CD14-positive monocyte (primary cell): ENCODE results near the gene SGO2. TPM values are rescaled to one million over a fixed set of nuclear protein-coding genes. Genes with fewer than 3 reads are reported as not detected.

Experiments
- DNase-seq, 3 donors: peaks; one replicate each; pipeline ENCODE4 v3.0.0-alpha.2; 2011 to 2022
- H2AFZ ChIP-seq: 2 replicates; pipeline ENCODE4 v1.6.0; 2012; ENCODE audit warnings: mild to moderate bottlenecking, low read depth, low read length, inconsistent platforms; ENCODE audit not compliant: insufficient read depth, poor library complexity, severe bottlenecking
- H3K27ac ChIP-seq, 2 donors: 1 replicate in 1 of 2; 2 replicates in 1 of 2; pipeline ENCODE4 v1.5.1; 2012 to 2013; ENCODE audit warnings: low read length in 2 of 2, control low read depth in 1 of 2, inconsistent platforms in 1 of 2, low read depth in 1 of 2, mild to moderate bottlenecking in 1 of 2
- H3K27me3 ChIP-seq, 2 donors: one replicate each; pipeline versions ENCODE4 v1.6.0 to v1.6.1; 2011 to 2013; ENCODE audit warnings: low read length in 2 of 2; ENCODE audit not compliant: control insufficient read depth in 2 of 2, insufficient read depth in 2 of 2
- H3K36me3 ChIP-seq, 2 donors: replicated peaks in 1 of 2; 1 replicate in 1 of 2; 2 replicates in 1 of 2; pipeline versions ENCODE4 v1.5.1 to v1.6.1; 2012 to 2013; ENCODE audit warnings: low read length in 2 of 2, control low read depth in 1 of 2, inconsistent platforms in 1 of 2, mild to moderate bottlenecking in 1 of 2; ENCODE audit not compliant: insufficient read depth in 2 of 2, control insufficient read depth in 1 of 2
- H3K4me1 ChIP-seq, 2 donors: 1 replicate in 1 of 2; 2 replicates in 1 of 2; pipeline versions ENCODE4 v1.5.1 to v1.6.1; 2012 to 2013; ENCODE audit warnings: low read length in 2 of 2, control low read depth in 1 of 2, inconsistent platforms in 1 of 2, mild to moderate bottlenecking in 1 of 2, moderate library complexity in 1 of 2; ENCODE audit not compliant: insufficient read depth in 2 of 2, control insufficient read depth in 1 of 2
- H3K4me2 ChIP-seq: replicated peaks from 2 replicates; pipeline ENCODE3; 2012; ENCODE audit warnings: low read length, moderate library complexity, mild to moderate bottlenecking; ENCODE audit not compliant: poor library complexity, severe bottlenecking; ENCODE audit errors: extremely low read depth
- H3K4me3 ChIP-seq, 3 experiments: fragments of 200-600 bp in 1 of 3; sonication (generic) in 1 of 3; replicated peaks in 1 of 3; 1 replicate in 2 of 3; 2 replicates in 1 of 3; pipeline ENCODE4 v1.5.1; 2011 to 2013; ENCODE audit warnings: low read length in 3 of 3, mild to moderate bottlenecking in 3 of 3, control low read depth in 2 of 3, low read depth in 2 of 3, inconsistent platforms in 1 of 3, moderate library complexity in 1 of 3
- H3K79me2 ChIP-seq: 2 replicates; pipeline ENCODE4 v1.6.0; 2012; ENCODE audit warnings: mild to moderate bottlenecking, control low read depth, inconsistent platforms, low read length, moderate library complexity; ENCODE audit not compliant: insufficient read depth
- H3K9ac ChIP-seq: 2 replicates; pipeline ENCODE4 v1.6.0; 2017; ENCODE audit warnings: low read length, mild to moderate bottlenecking; ENCODE audit not compliant: insufficient read depth, poor library complexity, severe bottlenecking
- H3K9me3 ChIP-seq, 2 donors: replicated peaks in 1 of 2; 1 replicate in 1 of 2; 2 replicates in 1 of 2; pipeline versions ENCODE4 v1.5.1 to v1.6.1; 2012 to 2013; ENCODE audit warnings: low read length in 2 of 2, control low read depth in 1 of 2; ENCODE audit not compliant: control insufficient read depth in 1 of 2, insufficient read depth in 1 of 2
- H4K20me1 ChIP-seq: 2 replicates; pipeline ENCODE4 v1.6.0; 2012; ENCODE audit warnings: mild to moderate bottlenecking, low read length, control low read depth, moderate library complexity; ENCODE audit not compliant: insufficient read depth
- H3K27ac Mint-ChIP-seq, 7 donors: one replicate each; pipeline ENCODE4 v1.8.0; 2020; ENCODE audit warnings: mild to moderate bottlenecking in 7 of 7, mixed read lengths in 7 of 7, moderate library complexity in 6 of 7, inconsistent platforms in 2 of 7
- H3K27me3 Mint-ChIP-seq, 3 donors: one replicate each; pipeline ENCODE4 v1.8.0; 2021 to 2022; ENCODE audit warnings: low read depth in 3 of 3, mild to moderate bottlenecking in 3 of 3, mixed read lengths in 3 of 3, moderate library complexity in 3 of 3, inconsistent platforms in 1 of 3
- H3K36me3 Mint-ChIP-seq, 2 donors: one replicate each; pipeline ENCODE4 v1.8.0; 2020; ENCODE audit warnings: mixed read lengths in 2 of 2, inconsistent platforms in 1 of 2, mild to moderate bottlenecking in 1 of 2
- H3K4me1 Mint-ChIP-seq: one replicate; pipeline ENCODE4 v1.8.0; 2020; ENCODE audit warnings: mild to moderate bottlenecking, mixed read lengths
- H3K4me3 Mint-ChIP-seq, 2 donors: one replicate each; pipeline ENCODE4 v1.8.0; 2020; ENCODE audit warnings: mild to moderate bottlenecking in 2 of 2, mixed read lengths in 2 of 2, moderate library complexity in 1 of 2
- H3K9me3 Mint-ChIP-seq, 7 donors: one replicate each; pipeline ENCODE4 v1.8.0; 2020 to 2022; ENCODE audit warnings: mixed read lengths in 7 of 7, mild to moderate bottlenecking in 6 of 7, moderate library complexity in 6 of 7, inconsistent platforms in 2 of 7
- CTCF ChIP-seq: fragments of 200-600 bp; IDR thresholded peaks from one replicate; pipeline ENCODE4 v1.8.0; 2022; ENCODE audit warnings: antibody characterized with exemption, mild to moderate bottlenecking
- WGBS: methylation state at CpG from one replicate; pipeline ENCODE4 v1.1.5; 2013; ENCODE audit warnings: missing lambda C conversion rate; ENCODE audit not compliant: insufficient coverage; 5-methylcytosine and 5-hydroxymethylcytosine counted together
- intact Hi-C, 2 donors: fragments of 100-400 bp; cut with micrococcal nuclease; formaldehyde crosslinking; loops; one replicate each; pipeline versions ENCODE4 v1.15.0 to v1.15.1; 2023
- polyA plus RNA-seq, 3 donors: library from polyadenylated mRNA; depleted of rRNA in 1 of 3; unstranded in 2 of 3; stranded (reverse) in 1 of 3; fragments of 300-500 nt in 2 of 3; fragments of >200 nt in 1 of 3; fragmentation: Illumina TruSeq in 2 of 3; gene quantifications; 1 replicate in 2 of 3; 2 replicates in 1 of 3; pipeline ENCODE4 v1.2.3, GENCODE V29; 2012 to 2021

Gene SGO2
- polyA plus RNA-seq, 3 donors, result 0.49 to 1.5 (median 1.4) TPM

GRCh38 chr2:200477667-200478131, 48.3 kb upstream of the SGO2 start:
- Mint-ChIP-seq H3K4me3 (no peak overlapping the region), H3K36me3 (peaks cover 15 to 19% of the 10 kb centered on the region in 2 donors), H3K9me3 (no peaks in the 10 kb centered on the region), H3K4me1 (no peaks in the 10 kb centered on the region), H3K27ac (no peak overlapping the region), H3K27me3 (peaks cover 0 to 5% (median 0%) of the 10 kb centered on the region in 3 donors)
- no peak overlapping the region for H3K4me3 ChIP-seq
- DNase-seq, result no peak
- H3K79me2 ChIP-seq, result no peaks in the 10 kb centered on the region
- intact Hi-C loops, result no loop called here
- H3K27me3 ChIP-seq, result no peaks in the 10 kb centered on the region
- H3K27ac ChIP-seq, result no peak overlapping the region
- no peak overlapping the region for H2AFZ ChIP-seq
- no peaks in the 10 kb centered on the region for H3K9me3 ChIP-seq
- TF ChIP-seq CTCF, result no peak
- 95% methylated on average over 14 of the region's 21 CpGs for WGBS
- H3K9ac ChIP-seq, result no peak overlapping the region
- no peak overlapping the region for H3K4me2 ChIP-seq
- peaks cover 0 to 12% of the 10 kb centered on the region in 2 donors for H3K36me3 ChIP-seq
- H3K4me1 ChIP-seq, result no peaks in the 10 kb centered on the region
- no peaks in the 10 kb centered on the region for H4K20me1 ChIP-seq

GRCh38 chr2:200479692-200480265, 46.2 kb upstream of the SGO2 start:
- H2AFZ ChIP-seq, result no peak overlapping the region
- no peaks in the 10 kb centered on the region for H3K27me3 ChIP-seq
- Mint-ChIP-seq H3K27me3 (peaks cover 0 to 5% (median 0%) of the 10 kb centered on the region in 3 donors), H3K4me3 (no peak overlapping the region), H3K36me3 (peaks cover 8 to 14% of the 10 kb centered on the region in 2 donors), H3K9me3 (no peaks in the 10 kb centered on the region), H3K27ac (peak overlapping the region in 1 of 7 donors; percentile 41), H3K4me1 (no peaks in the 10 kb centered on the region)
- no peak overlapping the region for H3K27ac ChIP-seq
- H3K36me3 ChIP-seq, result peaks cover 0 to 5% of the 10 kb centered on the region in 2 donors
- WGBS, result 67% methylated on average over 5 of the region's 8 CpGs
- no peak for DNase-seq
- no peak overlapping the region for H3K9ac ChIP-seq
- H4K20me1 ChIP-seq, result no peaks in the 10 kb centered on the region
- intact Hi-C loops, result loop anchor here in 1 of 2 donors (5.0 kb wide), 1 partner anchor 497 kb away; no protein-coding TSS in a partner anchor
- no peak for TF ChIP-seq CTCF
- no peak overlapping the region for H3K4me3 ChIP-seq
- no peak overlapping the region for H3K4me2 ChIP-seq
- H3K79me2 ChIP-seq, result no peaks in the 10 kb centered on the region
- H3K4me1 ChIP-seq, result no peaks in the 10 kb centered on the region
- no peaks in the 10 kb centered on the region for H3K9me3 ChIP-seq
